Measurements from ENCODE around the gene CSF2.

The CSF2 gene

DNA sequence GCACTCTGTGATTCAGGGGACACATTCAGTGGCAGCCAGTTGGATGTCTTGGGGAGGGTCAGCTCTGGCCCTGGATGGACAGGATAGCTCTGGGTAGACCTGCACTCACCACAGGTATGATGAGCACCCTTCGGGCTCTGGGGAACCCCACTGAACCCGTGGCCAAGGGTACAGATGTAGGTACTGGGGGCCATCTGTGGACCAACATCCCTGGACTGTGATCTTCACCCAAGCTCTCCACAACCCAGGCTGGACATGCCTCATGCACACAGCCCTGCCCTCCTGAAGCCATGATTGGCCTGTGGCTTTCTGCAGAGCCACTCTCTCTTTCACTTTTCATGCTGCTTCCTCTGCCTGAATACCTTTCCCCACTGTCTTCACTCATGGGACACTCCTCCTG is 46.6 kb upstream of the CSF2 start:
- H3K4me3 ChIP-seq (ENCODE audit: low read depth, low read length), result no peak overlapping the region
- TF ChIP-seq, protein P1, sequence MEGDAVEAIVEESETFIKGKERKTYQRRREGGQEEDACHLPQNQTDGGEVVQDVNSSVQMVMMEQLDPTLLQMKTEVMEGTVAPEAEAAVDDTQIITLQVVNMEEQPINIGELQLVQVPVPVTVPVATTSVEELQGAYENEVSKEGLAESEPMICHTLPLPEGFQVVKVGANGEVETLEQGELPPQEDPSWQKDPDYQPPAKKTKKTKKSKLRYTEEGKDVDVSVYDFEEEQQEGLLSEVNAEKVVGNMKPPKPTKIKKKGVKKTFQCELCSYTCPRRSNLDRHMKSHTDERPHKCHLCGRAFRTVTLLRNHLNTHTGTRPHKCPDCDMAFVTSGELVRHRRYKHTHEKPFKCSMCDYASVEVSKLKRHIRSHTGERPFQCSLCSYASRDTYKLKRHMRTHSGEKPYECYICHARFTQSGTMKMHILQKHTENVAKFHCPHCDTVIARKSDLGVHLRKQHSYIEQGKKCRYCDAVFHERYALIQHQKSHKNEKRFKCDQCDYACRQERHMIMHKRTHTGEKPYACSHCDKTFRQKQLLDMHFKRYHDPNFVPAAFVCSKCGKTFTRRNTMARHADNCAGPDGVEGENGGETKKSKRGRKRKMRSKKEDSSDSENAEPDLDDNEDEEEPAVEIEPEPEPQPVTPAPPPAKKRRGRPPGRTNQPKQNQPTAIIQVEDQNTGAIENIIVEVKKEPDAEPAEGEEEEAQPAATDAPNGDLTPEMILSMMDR (IDR thresholded peaks at IDR 0.05; ENCODE audit: insufficient read depth, low read length, missing control alignments), result no peak
- no peak for DNase-seq (ENCODE audit: low read depth, low spot score)
- POLR2A ChIA-PET, result no interaction called here
- CTCF ChIA-PET, result no interaction called here

DNA sequence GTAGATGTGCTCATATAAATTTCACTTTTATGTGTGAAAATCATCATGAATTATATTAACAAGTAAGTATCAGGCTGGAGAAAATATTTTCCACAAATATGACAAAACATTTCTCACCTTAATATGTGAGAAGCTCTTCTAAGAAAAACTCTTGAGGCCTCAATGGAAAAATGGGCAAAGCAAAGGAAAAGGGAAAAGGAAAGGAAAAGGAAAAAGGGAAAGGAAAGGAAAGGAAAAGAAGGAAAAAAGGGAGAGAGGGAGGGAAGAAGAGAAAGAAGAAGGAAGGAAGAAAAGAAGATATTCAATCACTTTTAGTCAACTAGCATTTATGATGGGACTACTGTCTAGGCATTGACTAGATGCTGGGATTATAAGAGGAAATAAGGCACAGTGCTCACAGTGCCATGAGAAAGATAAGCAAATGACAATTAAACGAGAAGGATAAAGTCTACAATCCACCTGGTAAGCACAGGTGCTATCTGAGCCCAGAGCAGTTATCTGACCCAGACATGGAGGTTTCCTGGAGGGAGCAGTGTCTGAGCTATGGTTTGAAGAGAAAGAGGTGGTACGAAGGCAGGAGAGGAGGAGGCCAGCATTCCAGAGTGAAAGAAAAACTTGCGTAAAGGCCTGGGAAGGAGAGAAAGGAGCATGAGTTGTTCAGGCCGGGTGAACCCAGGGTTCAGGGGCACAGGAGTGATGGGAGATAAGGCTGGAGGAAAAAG is 43.8 kb upstream of the CSF2 start:
- TF ChIP-seq, protein P1 (IDR thresholded peaks at IDR 0.05; ENCODE audit: insufficient read depth, low read length, missing control alignments), result no peak
- CTCF ChIA-PET, result interaction anchor here (1.5 kb wide), 1 partner anchor 22 kb away, joined by 3 read pairs; no protein-coding TSS in a partner anchor
- POLR2A ChIA-PET, result no interaction called here
- DNase-seq (ENCODE audit: low read depth, low spot score), result no peak
- H3K4me3 ChIP-seq (ENCODE audit: low read depth, low read length), result no peak overlapping the region

DNA sequence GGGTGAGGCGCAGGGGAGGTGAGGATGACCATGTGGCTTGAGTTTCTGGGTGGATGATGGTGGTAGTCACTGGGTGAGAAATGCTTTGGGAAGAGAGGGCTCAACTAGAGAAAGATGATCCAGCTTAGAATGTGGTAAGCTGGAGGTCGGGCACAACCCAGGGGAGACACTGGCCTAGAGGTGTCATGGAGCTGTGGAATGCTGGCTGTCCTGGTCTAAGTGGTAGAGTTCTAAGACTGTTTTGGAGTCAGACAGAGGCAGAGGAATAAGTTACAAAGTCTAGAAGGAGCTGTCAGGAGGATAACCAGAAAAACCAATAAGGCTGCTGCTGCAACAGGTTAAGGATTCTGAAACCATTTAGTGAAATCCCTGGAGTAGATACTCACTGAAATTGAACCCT is 43.0 kb upstream of the CSF2 start:
- ChIA-PET CTCF (interaction anchor here (1.5 kb wide), 1 partner anchor 23 kb away, joined by 3 read pairs; no protein-coding TSS in a partner anchor), POLR2A (no interaction called here)
- DNase-seq (ENCODE audit: low read depth, low spot score), result no peak
- TF ChIP-seq, protein P1 (IDR thresholded peaks at IDR 0.05; ENCODE audit: insufficient read depth, low read length, missing control alignments), result no peak
- H3K4me3 ChIP-seq (ENCODE audit: low read depth, low read length), result no peak overlapping the region

DNA sequence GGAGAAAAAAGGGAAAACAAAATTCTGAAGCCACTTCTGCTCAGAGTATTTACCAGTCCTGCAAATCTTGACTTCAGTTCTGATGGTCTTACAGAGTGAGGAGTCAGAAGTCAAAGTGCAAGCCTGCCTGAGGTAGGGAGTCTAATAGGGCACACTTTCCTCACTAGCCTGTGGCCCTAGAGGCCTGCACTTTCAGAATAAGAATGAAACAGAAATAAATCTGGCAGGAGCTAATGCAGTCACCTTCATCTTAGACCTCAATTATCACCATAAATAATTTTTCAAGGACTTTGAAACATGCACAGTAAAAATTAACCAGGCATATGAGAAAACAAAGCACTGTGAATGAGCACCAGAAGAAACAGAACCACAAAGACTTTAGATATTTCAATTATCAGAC is 41.4 kb upstream of the CSF2 start:
- ChIA-PET CTCF (no interaction called here), POLR2A (no interaction called here)
- no peak for DNase-seq (ENCODE audit: low read depth, low spot score)
- H3K4me3 ChIP-seq (ENCODE audit: low read depth, low read length), result no peak overlapping the region
- TF ChIP-seq, protein P1 (IDR thresholded peaks at IDR 0.05; ENCODE audit: insufficient read depth, low read length, missing control alignments), result no peak

DNA sequence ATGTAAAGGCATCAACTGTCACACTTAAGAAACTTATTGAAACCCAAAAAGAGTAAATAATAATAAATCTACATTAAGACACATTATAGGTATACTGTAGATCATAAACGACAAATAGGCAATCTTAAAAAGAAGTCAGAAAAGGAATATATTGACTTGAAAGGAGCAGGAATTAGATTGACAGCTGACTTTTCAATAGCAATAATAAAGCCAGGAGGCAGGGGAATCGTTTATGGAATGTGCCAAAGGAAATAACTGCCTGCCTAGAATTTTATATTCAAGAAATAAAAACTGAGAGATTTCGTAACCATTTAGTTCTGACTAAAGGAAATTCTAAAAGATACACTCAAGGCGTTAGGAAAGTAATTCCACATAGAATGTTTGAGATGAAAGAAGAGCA is 40.5 kb upstream of the CSF2 start:
- no peak overlapping the region for H3K4me3 ChIP-seq (ENCODE audit: low read depth, low read length)
- TF ChIP-seq, protein P1 (IDR thresholded peaks at IDR 0.05; ENCODE audit: insufficient read depth, low read length, missing control alignments), result no peak
- ChIA-PET CTCF (no interaction called here), POLR2A (no interaction called here)
- no peak for DNase-seq (ENCODE audit: low read depth, low spot score)

DNA sequence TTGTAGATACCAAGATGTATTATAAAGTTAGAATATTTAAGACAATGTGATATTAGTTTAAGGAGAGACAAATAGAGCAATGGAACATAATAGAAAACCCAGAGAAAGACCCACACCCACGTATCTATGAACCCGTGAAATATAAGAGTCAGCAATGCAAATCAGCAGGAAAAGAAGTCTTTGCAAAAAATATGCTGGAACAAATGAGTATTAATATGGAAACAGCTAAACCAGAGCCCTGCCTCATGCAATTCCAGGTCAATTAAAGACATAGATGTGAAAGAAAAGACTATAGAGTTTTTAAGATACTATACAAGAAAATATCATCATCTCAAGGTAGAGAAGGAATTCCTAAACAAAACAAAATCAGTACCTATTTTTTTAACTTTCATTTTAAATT is 36.2 kb upstream of the CSF2 start:
- TF ChIP-seq, protein P1 (IDR thresholded peaks at IDR 0.05; ENCODE audit: insufficient read depth, low read length, missing control alignments), result no peak
- ChIA-PET CTCF (no interaction called here), POLR2A (no interaction called here)
- DNase-seq (ENCODE audit: low read depth, low spot score), result no peak
- no peak overlapping the region for H3K4me3 ChIP-seq (ENCODE audit: low read depth, low read length)

Data from AG04449 (cell line).